Dendritic cell treated with granulocyte-macrophage colony-stimulating factor and Interleukin-4, amounts not matched to agents 40 ng/mL and 50 ng/mL, for 4 days (primary cell): ENCODE measurements around the gene UBE2L6.

Experiments used
- H3K27ac Mint-ChIP-seq: one replicate; pipeline ENCODE4 v1.8.0; 2022; ENCODE audit warnings: mild to moderate bottlenecking, mixed read lengths
- H3K27me3 Mint-ChIP-seq: one replicate; pipeline ENCODE4 v1.8.0; 2022; ENCODE audit warnings: mild to moderate bottlenecking, mixed read lengths
- H3K36me3 Mint-ChIP-seq: one replicate; pipeline ENCODE4 v1.8.0; 2022; ENCODE audit warnings: low read depth, mixed read lengths
- H3K4me1 Mint-ChIP-seq: one replicate; pipeline ENCODE4 v1.8.0; 2022; ENCODE audit warnings: low read depth, mixed read lengths
- H3K4me3 Mint-ChIP-seq: one replicate; pipeline ENCODE4 v1.8.0; 2022; ENCODE audit warnings: mild to moderate bottlenecking, moderate library complexity, mixed read lengths
- H3K9me3 Mint-ChIP-seq: one replicate; pipeline ENCODE4 v1.8.0; 2022; ENCODE audit warnings: mixed read lengths
- intact Hi-C: fragments of 100-400 bp; cut with micrococcal nuclease; formaldehyde crosslinking; loops from one replicate; pipeline ENCODE4 v1.15.0; 2022

Gene UBE2L6

DNA sequence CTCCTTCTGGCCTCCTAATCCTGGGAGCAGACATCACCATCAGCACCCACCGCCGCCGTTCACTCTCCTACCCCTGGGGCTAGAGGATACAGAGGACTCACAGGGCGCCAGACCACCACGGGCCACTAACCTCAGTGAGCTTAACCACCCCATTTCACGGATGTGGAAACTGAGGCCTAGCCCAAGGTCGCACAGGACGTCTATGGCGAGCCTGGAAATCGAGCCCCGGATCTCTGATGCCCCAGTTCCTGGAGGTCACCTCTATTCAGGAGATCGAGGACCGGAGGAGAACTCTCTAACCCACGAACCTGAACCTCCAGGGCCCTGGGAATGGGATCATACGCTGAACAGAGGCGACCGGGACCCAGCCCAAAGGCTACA lies 37.3 kb downstream of the UBE2L6 start:
- intact Hi-C loops: loop anchor here (2.0 to 5.0 kb wide), 2 partner anchors 37 to 193 kb away; partner anchors contain the start of genes P2RX3, SSRP1 and UBE2L6
- no peaks in the 10 kb centered on the region for H3K27me3 Mint-ChIP-seq
- no peaks in the 10 kb centered on the region for H3K9me3 Mint-ChIP-seq
- H3K27ac Mint-ChIP-seq: peak overlapping the region; percentile 89
- H3K36me3 Mint-ChIP-seq: peaks cover 32% of the 10 kb centered on the region
- H3K4me1 Mint-ChIP-seq: peaks cover 25% of the 10 kb centered on the region
- H3K4me3 Mint-ChIP-seq: peak overlapping the region; percentile 91

DNA sequence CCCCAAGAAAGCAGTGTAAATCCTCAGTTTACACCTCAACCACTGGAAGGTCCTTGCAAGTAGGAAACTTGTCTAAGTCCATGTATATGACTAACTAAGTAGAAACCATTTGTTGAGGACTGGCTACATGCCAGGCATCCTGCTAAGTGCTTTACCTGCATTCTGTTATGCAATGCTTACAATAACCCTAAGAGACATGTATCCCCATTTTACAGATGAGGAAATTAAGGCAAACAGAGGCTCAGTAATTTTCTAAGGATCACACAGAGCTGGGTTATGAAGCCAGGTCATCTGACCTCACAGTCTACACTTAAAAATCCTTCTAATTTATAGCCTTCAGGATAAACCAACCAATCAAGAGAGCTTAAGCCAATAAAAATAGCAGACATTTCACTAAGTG lies 38.5 kb downstream of the UBE2L6 start:
- intact Hi-C loops: loop anchor here (5.0 kb wide), 1 partner anchor 182 kb away; no protein-coding TSS in a partner anchor
- no peak overlapping the region for H3K4me3 Mint-ChIP-seq

DNA sequence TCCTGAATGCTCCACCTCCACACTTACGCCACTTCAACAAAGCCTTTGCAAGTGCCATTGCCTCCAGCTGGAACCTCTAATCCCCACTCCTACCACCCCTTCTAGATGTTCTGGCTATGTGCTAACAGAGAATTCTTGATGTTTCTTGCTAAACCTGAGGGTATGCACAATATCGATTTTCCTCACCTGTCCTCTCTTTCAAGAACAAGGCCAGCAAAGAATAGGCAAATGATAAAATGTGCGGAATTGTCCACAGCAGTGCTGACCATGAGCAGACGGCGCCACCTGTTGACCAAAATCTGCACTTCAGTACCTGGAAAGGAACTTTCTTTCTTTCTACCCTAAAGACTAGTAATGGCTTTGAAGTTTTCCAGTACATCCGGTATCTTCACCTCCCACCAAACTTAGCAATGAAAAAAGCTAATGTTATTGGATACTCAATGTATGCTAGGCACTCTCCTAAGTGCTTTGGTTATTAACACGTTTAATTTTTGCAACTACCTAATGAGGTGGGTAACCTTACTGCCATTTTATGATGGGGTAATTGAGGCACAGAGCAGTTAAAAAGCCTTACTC lies 40.3 kb downstream of the UBE2L6 start:
- Mint-ChIP-seq H3K4me1 (peaks cover 25% of the 10 kb centered on the region), H3K36me3 (peaks cover 38% of the 10 kb centered on the region), H3K9me3 (no peaks in the 10 kb centered on the region), H3K4me3 (no peak overlapping the region), H3K27ac (no peak overlapping the region), H3K27me3 (no peaks in the 10 kb centered on the region)
- intact Hi-C loops: loop anchor here (1.0 to 5.0 kb wide), 3 partner anchors 34 to 180 kb away; no protein-coding TSS in a partner anchor

More for the DNA sequence above, 38.5 kb downstream of the UBE2L6 start:
- Mint-ChIP-seq H3K9me3 (no peaks in the 10 kb centered on the region), H3K4me1 (peaks cover 25% of the 10 kb centered on the region), H3K36me3 (peaks cover 38% of the 10 kb centered on the region), H3K27ac (no peak overlapping the region), H3K27me3 (no peaks in the 10 kb centered on the region)

DNA sequence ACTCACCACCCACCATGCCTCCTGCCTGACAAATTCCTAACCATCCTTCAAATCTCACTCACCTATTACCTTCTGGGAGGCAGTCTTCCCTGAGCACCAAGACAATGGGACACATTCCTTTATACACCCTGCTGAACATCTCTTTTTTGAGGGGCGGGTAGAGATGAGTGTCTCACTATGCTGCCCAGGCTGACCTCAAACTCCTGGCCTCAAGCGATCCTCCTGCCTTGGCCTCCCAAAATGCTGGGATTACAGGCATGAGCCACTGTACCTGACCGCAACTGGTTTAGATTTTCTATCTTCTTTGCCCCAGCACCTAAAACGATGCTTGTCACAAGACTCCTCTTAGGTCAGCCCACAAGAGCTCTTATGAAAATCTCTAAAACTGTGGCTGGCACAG lies 44.1 kb downstream of the UBE2L6 start:
- no peaks in the 10 kb centered on the region for H3K27me3 Mint-ChIP-seq
- H3K27ac Mint-ChIP-seq: no peak overlapping the region
- H3K36me3 Mint-ChIP-seq: peaks cover 23% of the 10 kb centered on the region
- peaks cover 6% of the 10 kb centered on the region for H3K4me1 Mint-ChIP-seq
- H3K9me3 Mint-ChIP-seq: no peaks in the 10 kb centered on the region
- H3K4me3 Mint-ChIP-seq: no peak overlapping the region
- intact Hi-C loops: loop anchor here (1.0 kb wide), 1 partner anchor 27 kb away; no protein-coding TSS in a partner anchor

DNA sequence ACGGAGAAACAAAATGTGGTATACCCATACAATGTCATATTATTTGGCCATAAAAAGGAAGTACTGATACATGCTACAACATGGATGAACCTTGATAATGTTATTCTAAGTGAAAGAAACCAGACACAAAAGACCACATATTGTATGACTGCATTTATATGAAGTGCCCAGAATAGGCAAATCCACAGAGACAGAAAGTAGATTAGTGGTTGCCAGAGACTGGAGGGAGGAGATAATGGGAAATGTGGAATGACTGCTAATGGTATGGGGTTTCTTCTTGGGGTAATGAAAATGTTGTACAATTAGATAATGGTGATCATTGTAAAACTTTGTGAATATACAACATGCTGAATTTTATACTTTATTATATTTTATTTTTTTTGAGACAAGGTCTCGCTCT lies 46.4 kb downstream of the UBE2L6 start:
- Mint-ChIP-seq H3K27me3 (peaks cover 3% of the 10 kb centered on the region), H3K4me3 (no peak overlapping the region), H3K36me3 (peaks cover 6% of the 10 kb centered on the region), H3K9me3 (no peaks in the 10 kb centered on the region), H3K4me1 (peaks cover 14% of the 10 kb centered on the region), H3K27ac (no peak overlapping the region)
- intact Hi-C loops: no loop called here

DNA sequence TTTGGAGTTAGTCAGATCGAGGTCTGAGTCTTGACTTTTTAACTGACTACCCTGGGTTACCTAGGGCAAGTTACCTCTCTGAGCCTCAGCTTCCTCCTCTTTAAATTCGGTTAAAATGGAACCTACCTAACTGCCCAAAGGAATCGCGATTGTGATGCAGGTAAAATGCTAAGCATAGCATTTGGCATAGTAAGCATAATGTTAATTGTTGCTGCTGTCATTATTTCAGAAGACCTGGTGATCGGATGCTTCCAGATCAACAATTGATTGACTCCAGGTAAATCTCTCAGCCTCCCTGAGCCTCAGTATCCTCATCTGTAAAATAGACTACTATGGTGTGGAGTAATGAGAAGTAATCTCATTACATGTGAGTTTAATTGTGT lies 51.4 kb downstream of the UBE2L6 start:
- Mint-ChIP-seq H3K4me1 (peaks cover 35% of the 10 kb centered on the region), H3K4me3 (peak overlapping the region; percentile 99), H3K36me3 (peaks cover 14% of the 10 kb centered on the region), H3K27me3 (peaks cover 19% of the 10 kb centered on the region), H3K27ac (peak overlapping the region; percentile 77), H3K9me3 (no peaks in the 10 kb centered on the region)
- intact Hi-C loops: no loop called here

DNA sequence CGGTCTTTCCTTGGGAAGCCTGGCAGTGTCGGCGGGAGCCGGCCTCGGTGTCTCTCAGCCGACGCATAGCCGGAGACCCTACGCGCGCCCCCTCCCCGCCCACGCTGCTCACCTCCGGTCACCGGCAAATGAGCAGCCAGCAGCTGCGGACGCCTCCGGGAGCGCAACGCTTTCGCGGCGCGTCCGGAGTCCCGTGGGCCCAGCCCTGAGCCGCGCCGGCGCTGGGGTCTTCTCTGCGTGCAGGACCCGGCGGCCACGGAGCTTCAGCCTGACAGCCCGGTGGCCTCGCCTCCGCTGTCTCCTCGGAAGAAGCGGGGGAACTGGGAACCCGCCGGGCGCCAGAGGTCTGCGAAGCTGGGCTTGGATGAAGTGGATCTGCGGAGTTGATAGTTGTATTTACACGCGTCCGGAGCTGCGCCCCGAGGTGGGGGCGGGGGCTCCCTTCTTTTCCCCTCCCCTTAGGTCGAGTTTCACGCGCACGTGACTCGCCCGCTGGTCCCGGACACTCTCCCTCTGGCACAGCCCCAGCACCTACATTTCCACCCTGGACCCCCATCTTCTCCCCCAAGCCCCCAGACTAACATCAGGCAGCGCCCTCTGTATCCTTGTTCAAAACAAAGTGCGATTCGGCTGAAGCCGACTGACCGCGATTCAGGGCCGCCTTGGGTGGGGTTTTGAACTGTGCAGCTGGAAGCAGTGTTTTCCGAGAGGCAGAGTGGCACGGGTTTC lies 52.0 kb downstream of the UBE2L6 start, which contains the start of gene SLC43A1:
SLC43A1 (minus strand) TSS at position 371 of the 729 bp plus-strand sequence. CDS start 1,591 bp downstream, outside the sequence.
- intact Hi-C loops: no loop called here
- H3K27me3 Mint-ChIP-seq: peaks cover 19% of the 10 kb centered on the region
- H3K4me3 Mint-ChIP-seq: peak within 1 kb of the TSS; percentile 99
- peaks cover 14% of the 10 kb centered on the region for H3K36me3 Mint-ChIP-seq
- no peaks in the 10 kb centered on the region for H3K9me3 Mint-ChIP-seq
- peak within 1 kb of the TSS; percentile 77 for H3K27ac Mint-ChIP-seq
- peaks cover 35% of the 10 kb centered on the region for H3K4me1 Mint-ChIP-seq

DNA sequence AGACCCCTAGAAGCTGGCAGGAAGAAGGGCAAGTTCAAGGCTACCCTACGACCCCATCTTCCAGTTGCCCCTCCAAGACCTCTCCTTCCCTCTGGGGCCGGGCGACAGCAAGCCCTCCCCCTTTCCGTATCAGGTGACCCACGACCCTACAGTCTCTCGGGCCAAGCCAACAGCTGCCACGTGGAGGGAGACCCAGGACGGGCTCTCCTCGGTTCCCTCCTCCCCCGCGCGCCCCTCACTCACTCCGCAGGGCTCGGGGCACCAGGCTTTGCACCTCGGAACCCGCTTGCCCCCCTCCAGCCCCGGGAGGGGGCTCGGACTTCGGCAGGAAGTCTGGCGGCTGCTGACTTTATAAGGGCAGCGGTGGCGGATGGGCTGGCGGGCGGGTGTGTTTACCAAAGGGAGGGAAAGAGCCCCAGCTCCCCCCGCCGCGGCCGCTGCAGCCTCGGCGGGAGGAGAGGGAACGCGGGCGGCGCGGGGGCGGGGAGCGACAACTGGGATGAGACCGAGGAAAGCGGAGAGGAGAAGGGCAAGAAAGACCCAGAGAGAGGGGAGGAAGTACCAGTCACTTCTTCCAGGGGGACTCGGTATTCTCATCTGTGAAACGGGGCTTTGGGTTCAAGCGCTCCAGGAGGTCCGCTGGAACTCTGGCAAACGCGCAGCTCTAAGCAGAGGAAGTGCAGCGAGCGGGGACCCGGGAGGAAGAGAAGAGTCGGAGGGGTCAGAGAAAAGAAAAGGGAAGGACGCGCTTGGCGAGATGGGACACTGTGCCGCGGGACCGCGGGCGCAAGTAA lies 52.7 kb downstream of the UBE2L6 start:
- intact Hi-C loops: no loop called here
- peaks cover 19% of the 10 kb centered on the region for H3K27me3 Mint-ChIP-seq
- peaks cover 14% of the 10 kb centered on the region for H3K36me3 Mint-ChIP-seq

DNA sequence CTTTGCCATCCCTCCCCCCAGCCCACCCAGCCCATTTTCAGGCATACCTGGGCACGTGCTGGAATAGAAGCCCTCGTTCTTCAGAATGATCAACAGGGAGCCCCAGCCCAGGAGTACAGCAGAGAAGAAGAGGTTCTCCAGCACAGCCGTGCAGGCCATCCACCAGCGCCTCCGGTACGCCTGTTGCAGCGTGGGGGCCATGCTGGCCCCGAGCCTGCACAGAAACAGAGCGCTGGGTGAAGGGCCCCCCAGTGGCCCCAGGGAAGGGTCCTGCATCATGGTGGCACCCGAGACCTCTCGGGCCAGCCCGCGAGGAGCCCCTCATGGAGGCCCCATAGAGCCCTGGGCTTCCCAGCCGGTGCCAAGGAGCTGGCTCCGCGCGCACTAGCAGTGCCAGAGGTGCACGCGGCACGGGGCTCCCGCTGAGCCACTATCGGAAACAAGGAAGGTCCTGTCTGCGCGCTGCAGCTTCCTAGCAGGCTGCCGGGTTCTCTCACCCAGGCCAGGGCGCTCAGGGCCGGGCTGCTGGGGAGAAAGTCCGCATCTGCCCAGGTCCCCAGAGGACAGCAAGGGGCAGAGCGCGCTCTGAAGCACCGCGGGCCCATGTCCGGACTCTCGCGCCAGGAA lies 53.4 kb downstream of the UBE2L6 start:
- H3K27me3 Mint-ChIP-seq: peaks cover 19% of the 10 kb centered on the region
- no peak overlapping the region for H3K27ac Mint-ChIP-seq
- H3K9me3 Mint-ChIP-seq: no peaks in the 10 kb centered on the region
- H3K36me3 Mint-ChIP-seq: peaks cover 14% of the 10 kb centered on the region
- peaks cover 35% of the 10 kb centered on the region for H3K4me1 Mint-ChIP-seq
- peak overlapping the region; percentile 99 for H3K4me3 Mint-ChIP-seq
- intact Hi-C loops: no loop called here

More for the DNA sequence above, 52.7 kb downstream of the UBE2L6 start:
- Mint-ChIP-seq H3K27ac (peak overlapping the region; percentile 77), H3K4me1 (peaks cover 35% of the 10 kb centered on the region), H3K9me3 (no peaks in the 10 kb centered on the region), H3K4me3 (peak overlapping the region; percentile 99)

DNA sequence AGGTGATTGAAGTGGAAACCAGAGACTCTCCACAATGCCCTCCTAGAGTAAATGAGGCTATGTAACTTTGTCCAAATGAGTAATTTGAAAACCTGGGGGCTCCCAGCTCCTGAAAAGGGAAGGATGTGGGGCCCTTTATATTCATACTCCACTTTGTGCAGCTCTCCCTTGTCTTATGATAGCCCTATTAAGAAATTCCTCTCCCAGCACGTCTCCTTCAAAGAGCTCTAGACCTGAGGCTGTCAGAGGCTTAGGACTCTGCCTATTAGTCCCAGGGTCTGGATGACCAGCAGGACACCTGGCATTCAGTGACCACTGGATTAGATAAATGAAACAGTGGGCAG lies 54.0 kb downstream of the UBE2L6 start:
- Mint-ChIP-seq H3K9me3 (no peaks in the 10 kb centered on the region), H3K4me1 (peaks cover 30% of the 10 kb centered on the region), H3K36me3 (peaks cover 14% of the 10 kb centered on the region), H3K27me3 (peaks cover 19% of the 10 kb centered on the region), H3K27ac (no peak overlapping the region), H3K4me3 (no peak overlapping the region)
- intact Hi-C loops: no loop called here

DNA sequence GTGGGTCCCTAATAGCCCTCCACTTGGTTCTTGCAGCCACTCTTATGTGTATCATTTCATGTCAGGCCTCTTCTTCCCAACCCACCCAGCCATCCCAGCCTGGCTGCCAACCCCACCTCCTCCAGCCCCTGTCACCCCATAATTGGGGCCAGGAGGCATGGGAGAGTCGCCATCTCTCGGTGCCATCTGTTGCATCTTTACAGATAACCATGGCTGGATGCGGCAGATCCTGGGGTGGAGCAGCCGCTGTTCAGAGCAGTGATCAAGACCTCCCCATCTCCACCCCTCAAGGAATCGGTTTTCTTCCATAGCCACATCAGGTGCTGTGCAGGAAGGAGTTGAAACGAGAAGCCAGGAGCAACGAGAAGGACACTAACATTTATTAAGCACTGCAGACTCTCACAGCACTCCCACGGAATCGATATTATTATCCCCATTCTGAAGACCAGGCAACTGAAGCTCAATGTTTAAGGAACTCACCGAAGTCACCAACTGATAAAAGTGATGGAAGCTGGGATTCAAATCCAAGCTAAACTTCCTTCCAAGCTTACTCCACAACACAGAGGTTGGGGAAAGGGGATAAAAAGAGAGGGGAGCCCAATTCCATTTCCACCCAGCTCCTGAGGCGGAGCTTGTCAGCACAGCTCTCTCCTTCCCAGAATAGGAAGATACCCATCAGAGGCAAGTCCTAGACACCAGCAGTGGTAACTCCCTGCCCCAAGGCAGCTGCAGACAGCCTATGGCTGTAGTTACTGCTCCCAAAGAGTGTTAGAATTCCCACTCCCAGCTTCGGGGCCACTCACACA lies 54.6 kb downstream of the UBE2L6 start:
- intact Hi-C loops: no loop called here
- H3K27me3 Mint-ChIP-seq: peaks cover 19% of the 10 kb centered on the region
- H3K4me3 Mint-ChIP-seq: no peak overlapping the region
- no peaks in the 10 kb centered on the region for H3K9me3 Mint-ChIP-seq
- peaks cover 14% of the 10 kb centered on the region for H3K36me3 Mint-ChIP-seq
- no peak overlapping the region for H3K27ac Mint-ChIP-seq
- peaks cover 29% of the 10 kb centered on the region for H3K4me1 Mint-ChIP-seq

DNA sequence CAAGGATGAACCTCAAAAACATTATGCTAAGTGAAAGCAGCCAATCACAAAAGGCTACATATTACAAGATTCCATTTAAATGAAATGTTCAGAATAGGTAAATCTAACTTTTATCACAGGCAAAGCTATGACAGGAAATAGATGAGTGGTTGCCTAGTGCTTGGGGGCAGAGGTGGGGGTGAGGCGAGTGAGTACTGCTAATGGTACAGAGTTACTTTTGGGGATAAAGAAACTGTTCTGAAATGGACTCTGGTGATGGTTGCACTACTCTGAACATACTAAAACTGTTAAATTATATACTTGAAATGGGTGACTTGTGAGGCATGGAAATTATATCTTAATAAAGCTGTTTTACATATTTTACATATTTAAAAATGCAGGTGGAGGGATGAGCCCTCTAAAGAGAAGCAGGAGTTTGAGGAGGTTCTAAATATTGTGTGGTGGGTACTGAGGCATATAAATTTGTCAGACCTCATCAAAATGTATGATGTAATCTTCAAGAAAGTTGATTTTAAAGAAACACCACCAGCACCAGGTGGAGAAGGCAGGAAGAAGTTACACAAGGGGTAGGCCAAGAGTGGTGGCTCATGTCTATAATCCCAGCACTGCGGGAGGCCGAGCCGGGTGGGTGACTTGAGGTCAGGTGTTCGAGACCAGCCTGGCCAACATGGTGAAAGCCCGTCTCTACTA lies 55.6 kb downstream of the UBE2L6 start:
- intact Hi-C loops: no loop called here
- peaks cover 14% of the 10 kb centered on the region for H3K36me3 Mint-ChIP-seq
- peaks cover 19% of the 10 kb centered on the region for H3K27me3 Mint-ChIP-seq
- H3K4me1 Mint-ChIP-seq: peaks cover 26% of the 10 kb centered on the region
- no peak overlapping the region for H3K4me3 Mint-ChIP-seq
- no peaks in the 10 kb centered on the region for H3K9me3 Mint-ChIP-seq
- no peak overlapping the region for H3K27ac Mint-ChIP-seq
